ENCODE data around the gene MACROD2.

Gene MACROD2

DNA sequence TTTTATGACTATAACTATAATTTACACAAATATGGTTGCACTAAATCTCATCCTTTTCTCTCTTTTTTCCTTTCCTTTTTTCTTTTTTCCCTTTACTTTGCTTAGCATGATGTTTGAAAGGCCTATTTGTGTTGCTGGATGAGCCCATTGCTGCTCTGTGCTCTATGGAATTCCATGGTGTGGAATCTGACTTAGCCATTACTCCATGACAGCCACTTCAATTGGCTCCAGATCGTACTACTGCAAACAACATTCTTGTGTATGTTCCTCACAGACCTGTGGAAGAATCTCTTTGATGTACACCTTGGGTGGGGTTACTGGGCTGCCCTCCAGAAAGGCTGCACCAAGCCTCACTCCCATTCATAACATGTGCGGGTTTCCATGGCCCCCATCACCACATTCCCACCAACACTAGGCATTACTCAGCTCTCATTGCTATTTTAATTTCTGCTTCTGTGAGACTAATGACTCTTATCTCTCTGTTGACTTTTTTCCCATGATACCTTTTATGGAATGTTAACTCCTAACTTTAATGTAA lies 1598.9 kb downstream of the MACROD2 start:
- TF ChIP-seq CTCF (IDR thresholded peaks at IDR 0.05; ENCODE audit: insufficient read depth, low read length, poor library complexity, severe bottlenecking) (no peak), EZH2phosphoT487 (conservative IDR thresholded peaks at IDR 0.05; ENCODE audit: low read length) (no peak)

GRCh38 chr20:15596220-15596890 lies 1601.0 kb downstream of the MACROD2 start:
- H2AFZ ChIP-seq (ENCODE audit: low read depth, low read length, severe bottlenecking): no peak overlapping the region
- no peaks in the 10 kb centered on the region for H3K9me3 ChIP-seq (ENCODE audit: insufficient read depth, low read length)
- no peak overlapping the region for H3K27ac ChIP-seq (ENCODE audit: low read depth, low read length)
- no peaks in the 10 kb centered on the region for H3K27me3 ChIP-seq (ENCODE audit: low read length)
- no peaks in the 10 kb centered on the region for H3F3A ChIP-seq (ENCODE audit: insufficient read depth)
- TF ChIP-seq CTCF (IDR thresholded peaks at IDR 0.05; ENCODE audit: insufficient read depth, low read length, poor library complexity, severe bottlenecking) (no peak), EZH2phosphoT487 (conservative IDR thresholded peaks at IDR 0.05; ENCODE audit: low read length) (no peak)
- H3K9me2 ChIP-seq (replicated peaks; ENCODE audit: insufficient read depth, low read length): no peaks in the 10 kb centered on the region
- H4K20me1 ChIP-seq (ENCODE audit: low read depth, low read length): no peaks in the 10 kb centered on the region
- H3K4me2 ChIP-seq (ENCODE audit: low read depth, low read length, poor library complexity, severe bottlenecking): no peak overlapping the region
- H3K9ac ChIP-seq (ENCODE audit: low read length): no peak overlapping the region
- no peaks in the 10 kb centered on the region for H3K79me2 ChIP-seq (ENCODE audit: insufficient read depth, low read length)
- H3K36me3 ChIP-seq (ENCODE audit: low read length): no peaks in the 10 kb centered on the region
- H3K4me3 ChIP-seq (ENCODE audit: insufficient read depth, low read length, poor library complexity, severe bottlenecking): no peak overlapping the region

More for the DNA sequence above, 1598.9 kb downstream of the MACROD2 start:
- no peak overlapping the region for H3K27ac ChIP-seq (ENCODE audit: low read depth, low read length)
- no peaks in the 10 kb centered on the region for H3F3A ChIP-seq (ENCODE audit: insufficient read depth)
- no peak overlapping the region for H3K4me2 ChIP-seq (ENCODE audit: low read depth, low read length, poor library complexity, severe bottlenecking)
- no peak overlapping the region for H2AFZ ChIP-seq (ENCODE audit: low read depth, low read length, severe bottlenecking)
- no peak overlapping the region for H3K4me3 ChIP-seq (ENCODE audit: insufficient read depth, low read length, poor library complexity, severe bottlenecking)
- no peaks in the 10 kb centered on the region for H3K27me3 ChIP-seq (ENCODE audit: low read length)
- no peaks in the 10 kb centered on the region for H4K20me1 ChIP-seq (ENCODE audit: low read depth, low read length)
- H3K36me3 ChIP-seq (ENCODE audit: low read length): no peaks in the 10 kb centered on the region
- H3K9me3 ChIP-seq (ENCODE audit: insufficient read depth, low read length): no peaks in the 10 kb centered on the region
- no peaks in the 10 kb centered on the region for H3K79me2 ChIP-seq (ENCODE audit: insufficient read depth, low read length)
- no peak overlapping the region for H3K9ac ChIP-seq (ENCODE audit: low read length)
- no peaks in the 10 kb centered on the region for H3K9me2 ChIP-seq (replicated peaks; ENCODE audit: insufficient read depth, low read length)

DNA sequence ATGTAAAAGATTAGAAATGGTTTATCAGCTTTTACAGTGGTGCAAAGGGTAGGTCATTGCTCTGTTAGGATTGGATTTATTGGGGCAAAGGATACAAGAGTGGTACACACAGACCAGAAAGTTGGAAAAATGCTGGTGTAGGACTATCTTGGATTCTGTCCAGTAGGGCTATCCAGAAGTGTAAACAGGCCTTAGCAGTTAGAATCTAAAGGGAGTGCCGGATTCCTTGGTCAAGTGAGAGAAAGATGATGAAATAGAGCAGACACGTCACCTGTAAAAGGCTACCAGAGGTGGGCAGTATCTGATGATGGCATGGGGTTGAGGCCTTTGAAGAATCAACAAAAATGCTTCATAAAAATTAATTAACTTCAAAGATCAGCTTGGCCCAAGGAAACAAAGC lies 1602.0 kb downstream of the MACROD2 start:
- no peaks in the 10 kb centered on the region for H3K79me2 ChIP-seq (ENCODE audit: insufficient read depth, low read length)
- H3K4me3 ChIP-seq (ENCODE audit: insufficient read depth, low read length, poor library complexity, severe bottlenecking): no peak overlapping the region
- no peaks in the 10 kb centered on the region for H3K9me3 ChIP-seq (ENCODE audit: insufficient read depth, low read length)

More for the DNA sequence above, 1602.0 kb downstream of the MACROD2 start:
- H3K27me3 ChIP-seq (ENCODE audit: low read length): no peaks in the 10 kb centered on the region
- TF ChIP-seq EZH2phosphoT487 (conservative IDR thresholded peaks at IDR 0.05; ENCODE audit: low read length) (no peak), CTCF (IDR thresholded peaks at IDR 0.05; ENCODE audit: insufficient read depth, low read length, poor library complexity, severe bottlenecking) (no peak)
- H3K9ac ChIP-seq (ENCODE audit: low read length): no peak overlapping the region
- no peaks in the 10 kb centered on the region for H3K9me2 ChIP-seq (replicated peaks; ENCODE audit: insufficient read depth, low read length)
- H4K20me1 ChIP-seq (ENCODE audit: low read depth, low read length): no peaks in the 10 kb centered on the region
- H3K4me2 ChIP-seq (ENCODE audit: low read depth, low read length, poor library complexity, severe bottlenecking): no peak overlapping the region
- no peak overlapping the region for H2AFZ ChIP-seq (ENCODE audit: low read depth, low read length, severe bottlenecking)
- no peaks in the 10 kb centered on the region for H3F3A ChIP-seq (ENCODE audit: insufficient read depth)
- no peak overlapping the region for H3K27ac ChIP-seq (ENCODE audit: low read depth, low read length)
- no peaks in the 10 kb centered on the region for H3K36me3 ChIP-seq (ENCODE audit: low read length)
